Left ventricle myocardium inferior (tissue), 1 donor: Measurements from ENCODE around the gene GCK. TPM values are rescaled to one million over a fixed set of nuclear protein-coding genes. Genes with fewer than 3 reads are reported as not detected.

Source experiments
- DNase-seq: peaks from one replicate; pipeline ENCODE4 v3.0.0-alpha.2; 2020
- H3K27ac ChIP-seq: fragments of 200-600 bp; replicated peaks from 2 replicates; pipeline ENCODE4 v1.8.0; 2021
- H3K27me3 ChIP-seq: fragments of 200-600 bp; 2 replicates; pipeline ENCODE4 v1.8.0; 2021; ENCODE audit warnings: low read depth
- H3K36me3 ChIP-seq: fragments of 200-600 bp; 2 replicates; pipeline ENCODE4 v1.8.0; 2021
- H3K4me1 ChIP-seq: fragments of 200-600 bp; 2 replicates; pipeline ENCODE4 v1.8.0; 2021
- H3K4me3 ChIP-seq: fragments of 200-600 bp; 2 replicates; pipeline ENCODE4 v1.8.0; 2021; ENCODE audit warnings: mild to moderate bottlenecking, moderate library complexity
- H3K9me3 ChIP-seq: fragments of 200-600 bp; replicated peaks from 2 replicates; pipeline ENCODE4 v1.8.0; 2021
- CTCF ChIP-seq: fragments of 200-600 bp; IDR thresholded peaks from 2 replicates; pipeline ENCODE4 v1.8.0; 2021; ENCODE audit warnings: antibody characterized with exemption, mild to moderate bottlenecking, borderline replicate concordance
- intact Hi-C: fragments of 100-400 bp; cut with micrococcal nuclease; formaldehyde crosslinking; loops from one replicate; pipeline ENCODE4 v1.11.0; 2022
- total RNA-seq: library from RNA; stranded (reverse); fragmentation: NEBNext Ultra II Directional; extraction: Animal tissue kit (Norgen Biotek cat#: 25700); gene quantifications from one replicate; pipeline ENCODE4 v1.2.1, GENCODE V29; 2021
- donor health status: DM: no; HTN: yes; CAD: no; lungs with severe emphysema.

GCK gene
- total RNA-seq, 1 donor from 2014 or later = 0.49 TPM

GRCh38 chr7:44139311-44140010, 49.8 kb downstream of the GCK start:
- TF ChIP-seq CTCF = no peak
- H3K4me1 ChIP-seq = peaks cover 29% of the 10 kb centered on the region
- peak overlapping the region; percentile 63 for H3K27ac ChIP-seq
- H3K36me3 ChIP-seq = no peaks in the 10 kb centered on the region
- H3K27me3 ChIP-seq = no peaks in the 10 kb centered on the region
- H3K9me3 ChIP-seq = no peaks in the 10 kb centered on the region
- intact Hi-C loops = no loop called here
- no peak for DNase-seq
- H3K4me3 ChIP-seq = peak overlapping the region; percentile 59

GRCh38 chr7:44138698-44139097, 50.5 kb downstream of the GCK start:
- intact Hi-C loops = no loop called here
- H3K27me3 ChIP-seq = no peaks in the 10 kb centered on the region
- DNase-seq = no peak
- no peak overlapping the region for H3K4me3 ChIP-seq
- peak overlapping the region; percentile 63 for H3K27ac ChIP-seq
- no peak for TF ChIP-seq CTCF
- no peaks in the 10 kb centered on the region for H3K9me3 ChIP-seq
- no peaks in the 10 kb centered on the region for H3K36me3 ChIP-seq
- peaks cover 36% of the 10 kb centered on the region for H3K4me1 ChIP-seq

GRCh38 chr7:44136731-44137130, 52.5 kb downstream of the GCK start:
- H3K27ac ChIP-seq = peak overlapping the region; percentile 91
- TF ChIP-seq CTCF = no peak
- no peak overlapping the region for H3K4me3 ChIP-seq
- no peaks in the 10 kb centered on the region for H3K27me3 ChIP-seq
- no peak for DNase-seq
- H3K9me3 ChIP-seq = no peaks in the 10 kb centered on the region
- intact Hi-C loops = no loop called here
- H3K4me1 ChIP-seq = peaks cover 51% of the 10 kb centered on the region
- no peaks in the 10 kb centered on the region for H3K36me3 ChIP-seq

GRCh38 chr7:44134943-44135628, 54.2 kb downstream of the GCK start:
- no peak for TF ChIP-seq CTCF
- intact Hi-C loops = no loop called here
- H3K4me3 ChIP-seq = no peak overlapping the region
- no peak for DNase-seq
- H3K27me3 ChIP-seq = no peaks in the 10 kb centered on the region
- peak overlapping the region; percentile 91 for H3K27ac ChIP-seq
- H3K4me1 ChIP-seq = peaks cover 55% of the 10 kb centered on the region
- H3K9me3 ChIP-seq = no peaks in the 10 kb centered on the region
- no peaks in the 10 kb centered on the region for H3K36me3 ChIP-seq

GRCh38 chr7:44133295-44133694, 55.9 kb downstream of the GCK start:
- Histone ChIP-seq H3K27me3 (no peaks in the 10 kb centered on the region), H3K9me3 (no peaks in the 10 kb centered on the region), H3K27ac (peak overlapping the region; percentile 91), H3K36me3 (no peaks in the 10 kb centered on the region), H3K4me3 (no peak overlapping the region), H3K4me1 (peaks cover 63% of the 10 kb centered on the region)
- TF ChIP-seq CTCF = no peak
- DNase-seq = no peak
- intact Hi-C loops = no loop called here
